Liver (tissue), 3 donors: Measurements from ENCODE around the gene SLC9A6.

ENCODE experiments used
- GABPA ChIP-seq, 2 donors: IDR thresholded peaks in 1 of 2; conservative IDR thresholded peaks in 1 of 2; 2 replicates each; pipeline ENCODE4 v1.6.1; 2016; ENCODE audit warnings: antibody characterized with exemption in 2 of 2, mild to moderate bottlenecking in 1 of 2, moderate library complexity in 1 of 2
- RAD21 ChIP-seq, 2 donors: IDR thresholded peaks; 2 replicates each; pipeline ENCODE4 v1.6.1; 2016; ENCODE audit warnings: antibody characterized with exemption in 2 of 2, mild to moderate bottlenecking in 2 of 2
- ZBTB33 ChIP-seq: IDR thresholded peaks from 2 replicates; pipeline ENCODE4 v1.6.1; 2016; ENCODE audit warnings: antibody characterized with exemption
- TF ChIP-seq, protein P1 (sequence below): fragments of 150-350 bp; IDR thresholded peaks from 2 replicates; pipeline ENCODE4 v1.5.1; 2017; ENCODE audit warnings: improper control_type of control experiment, low read depth, low read length; ENCODE audit not compliant: missing input control
- donor health status: healthy.
- donor health status: healthy.

GRCh38 chrX:136086521-136086920 lies 101.3 kb downstream of the SLC9A6 start:
- TF ChIP-seq, protein P1, sequence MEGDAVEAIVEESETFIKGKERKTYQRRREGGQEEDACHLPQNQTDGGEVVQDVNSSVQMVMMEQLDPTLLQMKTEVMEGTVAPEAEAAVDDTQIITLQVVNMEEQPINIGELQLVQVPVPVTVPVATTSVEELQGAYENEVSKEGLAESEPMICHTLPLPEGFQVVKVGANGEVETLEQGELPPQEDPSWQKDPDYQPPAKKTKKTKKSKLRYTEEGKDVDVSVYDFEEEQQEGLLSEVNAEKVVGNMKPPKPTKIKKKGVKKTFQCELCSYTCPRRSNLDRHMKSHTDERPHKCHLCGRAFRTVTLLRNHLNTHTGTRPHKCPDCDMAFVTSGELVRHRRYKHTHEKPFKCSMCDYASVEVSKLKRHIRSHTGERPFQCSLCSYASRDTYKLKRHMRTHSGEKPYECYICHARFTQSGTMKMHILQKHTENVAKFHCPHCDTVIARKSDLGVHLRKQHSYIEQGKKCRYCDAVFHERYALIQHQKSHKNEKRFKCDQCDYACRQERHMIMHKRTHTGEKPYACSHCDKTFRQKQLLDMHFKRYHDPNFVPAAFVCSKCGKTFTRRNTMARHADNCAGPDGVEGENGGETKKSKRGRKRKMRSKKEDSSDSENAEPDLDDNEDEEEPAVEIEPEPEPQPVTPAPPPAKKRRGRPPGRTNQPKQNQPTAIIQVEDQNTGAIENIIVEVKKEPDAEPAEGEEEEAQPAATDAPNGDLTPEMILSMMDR: no peak
- TF ChIP-seq ZBTB33 (no peak), GABPA (IDR thresholded peaks at IDR 0.05 in 1 of 2, conservative IDR thresholded peaks at IDR 0.05 in 1 of 2) (no peak), RAD21 (IDR thresholded peaks at IDR 0.05) (no peak)
